T1000 (cell line): ENCODE measurements around the gene CS.
"Not testable (repeated sequence)": the region's sequence is repeated elsewhere in the genome, so short reads cannot be mapped to it uniquely, and the experiment has no call there.

Experiments
- DNase-seq: peaks from one replicate; lab custom pipeline; 2025; ENCODE audit warnings: mixed read lengths; lab: John Stamatoyannopoulos, UW

CS gene

DNA sequence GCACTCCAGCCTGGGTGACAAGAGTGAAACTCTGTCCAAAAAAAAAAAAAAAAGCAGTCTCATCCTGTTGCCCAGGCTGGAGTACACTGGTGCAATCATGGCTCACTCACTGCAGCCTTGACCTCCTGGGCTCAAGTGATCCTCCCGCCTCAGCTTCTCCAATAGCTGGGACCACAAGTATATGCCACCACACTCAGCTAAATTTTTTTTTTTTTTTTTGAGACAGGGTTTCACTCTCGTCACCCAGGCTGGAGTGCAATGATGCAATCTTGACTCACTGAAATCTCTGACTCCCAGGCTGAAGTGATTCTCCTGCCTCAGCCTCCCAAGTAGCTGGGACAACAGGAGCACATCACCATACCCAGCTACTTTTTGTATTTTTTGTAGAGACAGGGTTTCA is 20.9 kb upstream of the CS start:
- DNase-seq: no peak

DNA sequence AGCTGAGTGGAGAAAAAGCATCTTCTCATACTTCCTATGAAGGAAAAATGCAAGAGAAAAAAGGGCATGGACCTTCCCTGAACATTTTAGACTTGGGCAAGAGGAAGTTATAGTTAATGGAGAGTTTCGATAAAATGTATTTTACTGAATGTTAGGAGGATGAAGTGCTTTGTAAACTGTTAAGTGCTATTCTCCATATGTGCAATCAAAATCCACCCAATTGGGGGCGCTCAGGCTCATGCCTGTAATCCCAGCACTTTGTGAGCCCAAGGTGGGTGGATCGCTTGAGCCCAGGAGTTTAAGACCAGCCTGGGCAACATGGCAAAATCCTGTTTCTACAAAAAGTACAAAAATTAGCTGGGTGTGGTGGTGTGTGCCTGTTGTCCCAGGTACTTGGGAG is 17.5 kb upstream of the CS start:
- no peak for DNase-seq

GRCh38 chr12:56315622-56316473 is 15.7 kb upstream of the CS start, which contains the start of gene CNPY2:
CNPY2 (minus strand) TSS chr12:56315988; CDS start chr12:56315217, 771 bp downstream.
- peak; percentile 94 for DNase-seq

GRCh38 chr12:56315249-56315621 is 15.1 kb upstream of the CS start:
- no peak for DNase-seq

DNA sequence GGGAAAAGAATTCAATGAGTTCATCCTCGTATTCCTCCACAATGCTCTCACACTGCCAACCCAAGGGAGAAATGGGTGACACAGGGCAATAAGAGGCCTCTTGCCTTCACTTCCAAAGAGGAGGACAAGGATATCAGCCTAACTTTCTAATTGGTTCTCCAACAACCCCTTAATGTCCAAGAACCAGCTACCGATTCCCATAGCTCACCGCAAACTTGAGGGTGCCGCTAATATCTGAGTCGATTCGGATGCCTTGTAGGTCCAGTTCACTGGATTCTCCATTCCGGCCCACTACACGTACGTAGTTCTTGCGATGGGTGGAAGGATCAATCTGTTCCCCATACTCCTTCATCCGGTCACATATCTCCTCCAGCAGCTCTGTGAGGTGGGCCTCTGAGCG is 10.9 kb upstream of the CS start:
- DNase-seq: no peak

- DNase-seq: no peak
These were observed 8.6 kb upstream of the CS start for GRCh38 chr12:56308714-56309113.

DNA sequence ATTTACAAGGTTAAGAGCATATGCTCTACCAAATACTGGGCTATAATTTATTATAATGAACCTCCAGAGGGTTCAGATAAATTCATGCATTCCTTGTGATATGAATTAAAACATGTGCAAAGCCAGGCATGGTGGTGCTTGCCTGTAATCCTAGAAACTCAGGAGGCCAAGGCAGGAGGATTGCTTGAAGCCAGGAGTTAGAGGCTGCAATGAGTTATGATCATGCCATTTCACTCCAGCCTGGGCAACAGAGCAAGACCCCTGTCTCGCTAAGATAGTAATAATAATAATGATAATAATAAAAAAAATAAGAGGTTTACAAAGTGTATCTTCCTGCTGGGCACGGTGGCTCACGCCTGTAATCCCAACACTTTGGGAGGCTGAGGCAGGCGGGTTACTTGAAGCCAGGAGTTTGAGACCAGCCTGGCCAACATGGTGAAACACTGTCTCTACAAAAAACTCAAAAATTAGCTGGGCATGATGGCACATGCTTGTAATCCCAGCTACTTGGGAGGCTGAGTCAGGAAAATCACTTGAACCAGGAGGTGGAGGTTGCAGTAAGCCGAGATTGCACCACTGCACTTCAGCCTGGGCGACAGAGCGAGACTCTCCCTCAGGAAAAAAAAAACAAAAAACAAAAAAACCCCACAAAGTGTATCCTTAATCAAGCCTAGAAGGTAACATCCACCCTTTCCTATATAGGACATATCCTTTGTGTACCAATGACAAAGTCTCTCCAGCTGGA is 7.3 kb upstream of the CS start:
- no peak for DNase-seq

GRCh38 chr12:56304872-56305590 is 4.9 kb upstream of the CS start:
- DNase-seq: no peak

- DNase-seq: no peak
These were observed 4.1 kb upstream of the CS start for GRCh38 chr12:56304276-56304675.

DNA sequence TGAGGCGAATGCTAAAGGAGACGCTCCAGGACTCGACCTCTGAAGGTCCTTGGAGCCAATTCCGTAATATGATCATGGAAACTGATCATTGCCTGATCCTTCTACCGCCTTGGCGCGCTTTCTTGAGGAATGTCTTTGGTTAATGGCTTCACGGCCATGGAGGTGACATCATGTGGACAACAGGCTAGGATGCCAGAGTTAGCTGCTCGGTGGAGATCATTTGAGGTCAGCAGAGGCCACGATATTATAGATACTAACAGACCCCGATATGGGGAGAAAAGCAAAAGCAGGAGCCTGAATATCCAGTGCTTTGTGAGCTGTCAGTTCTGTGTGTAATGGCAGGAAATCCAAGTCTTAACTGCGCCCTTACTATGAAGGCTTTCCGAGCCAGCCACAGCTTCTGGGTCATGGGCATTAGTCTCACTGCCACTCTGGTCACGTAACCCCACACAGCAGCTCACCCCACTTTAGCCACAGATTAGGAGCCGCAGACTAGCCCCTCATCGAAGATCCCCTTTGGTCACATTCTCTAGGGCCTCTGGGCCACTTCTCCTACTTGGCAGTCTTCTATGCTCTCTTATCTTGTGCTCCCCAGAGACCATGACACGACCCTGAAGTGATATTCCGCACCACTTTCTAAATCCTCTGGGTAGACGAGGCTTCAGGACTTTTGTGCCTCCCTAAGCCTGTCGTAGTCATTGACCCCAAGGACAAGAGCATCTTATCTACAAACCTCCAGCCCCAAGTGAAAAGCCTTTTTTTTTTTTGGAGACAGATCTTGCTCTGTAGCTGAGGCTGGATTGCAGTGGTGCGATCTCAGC is 724 bp upstream of the CS start:
- DNase-seq: no peak

GRCh38 chr12:56299308-56299852 is 750 bp downstream of the CS start:
- DNase-seq: no peak

- DNase-seq: no peak
These were observed 1.3 kb downstream of the CS start for GRCh38 chr12:56298828-56299227.

- no peak for DNase-seq
These were observed 2.7 kb downstream of the CS start for GRCh38 chr12:56297400-56297799.

- DNase-seq: no peak
These were observed 3.8 kb downstream of the CS start for GRCh38 chr12:56296295-56296694.

- DNase-seq: no peak
These were observed 6.3 kb downstream of the CS start for GRCh38 chr12:56293795-56294194.

GRCh38 chr12:56288705-56289387 is 11.3 kb downstream of the CS start:
- no peak for DNase-seq

GRCh38 chr12:56286044-56286830 is 13.9 kb downstream of the CS start:
- no peak for DNase-seq

- DNase-seq: not testable (repeated sequence)
These were observed 15.9 kb downstream of the CS start for GRCh38 chr12:56284263-56284662.

DNA sequence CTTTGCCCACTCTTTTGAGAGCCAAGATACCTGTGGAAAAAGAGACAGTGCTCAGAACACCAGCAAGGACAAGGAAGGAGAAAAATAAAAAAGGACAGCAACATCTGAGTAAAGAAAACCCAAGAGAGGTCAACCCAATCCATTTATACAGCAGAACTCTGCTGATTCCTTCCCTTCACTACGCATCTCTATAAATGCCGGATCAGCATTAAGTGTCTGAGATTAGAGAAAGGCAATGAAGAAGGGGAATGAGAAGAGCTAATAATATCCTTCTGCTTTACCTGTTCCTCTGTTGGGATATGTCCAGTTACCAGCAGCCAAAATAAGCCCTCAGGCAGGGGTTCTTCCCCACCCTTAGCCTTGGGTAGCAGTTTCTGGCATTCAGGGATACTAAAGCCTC is 17.6 kb downstream of the CS start:
- DNase-seq: no peak

DNA sequence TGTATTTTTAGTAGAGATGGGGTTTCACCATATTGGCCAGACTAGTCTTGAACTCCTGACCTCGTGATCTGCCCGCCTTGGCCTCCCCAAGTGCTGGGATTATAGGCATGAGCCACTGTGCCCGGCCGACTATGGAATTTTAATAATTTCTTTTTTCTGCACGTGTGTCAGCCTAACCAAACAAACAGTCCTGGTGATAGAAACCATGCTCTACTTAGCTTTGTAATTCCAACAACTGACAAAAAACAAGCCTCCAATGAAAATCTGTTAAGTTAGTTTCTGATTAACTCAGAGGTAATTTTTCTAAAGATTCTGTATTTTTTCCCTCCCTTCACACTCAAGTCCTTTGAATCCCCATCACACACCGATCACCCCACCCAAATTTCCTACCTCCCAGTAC is 18.1 kb downstream of the CS start:
- no peak for DNase-seq
